GM13976 (cell line): ENCODE results near the gene TMEM129.

Experiments
- DNase-seq: peaks from one replicate; pipeline ENCODE4 v3.0.0; 2012; ENCODE audit warnings: low spot score
- in situ Hi-C: fragments of 300-500 bp; cut with MboI; formaldehyde crosslinking; loops from one replicate; pipeline ENCODE4 v1.12.0; 2022; ENCODE audit warnings: low sequenced_read_pairs, mixed read lengths, inconsistent platforms; ENCODE audit not compliant: unreplicated experiment
- TF ChIP-seq, protein P1 (sequence below): IDR thresholded peaks from 2 replicates; pipeline ENCODE4 v1.5.1; 2012; ENCODE audit warnings: borderline replicate concordance, mild to moderate bottlenecking; ENCODE audit not compliant: insufficient read depth; ENCODE audit errors: extremely low read depth, missing control alignments, control extremely low read depth

Gene TMEM129, protein sequence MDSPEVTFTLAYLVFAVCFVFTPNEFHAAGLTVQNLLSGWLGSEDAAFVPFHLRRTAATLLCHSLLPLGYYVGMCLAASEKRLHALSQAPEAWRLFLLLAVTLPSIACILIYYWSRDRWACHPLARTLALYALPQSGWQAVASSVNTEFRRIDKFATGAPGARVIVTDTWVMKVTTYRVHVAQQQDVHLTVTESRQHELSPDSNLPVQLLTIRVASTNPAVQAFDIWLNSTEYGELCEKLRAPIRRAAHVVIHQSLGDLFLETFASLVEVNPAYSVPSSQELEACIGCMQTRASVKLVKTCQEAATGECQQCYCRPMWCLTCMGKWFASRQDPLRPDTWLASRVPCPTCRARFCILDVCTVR

DNA sequence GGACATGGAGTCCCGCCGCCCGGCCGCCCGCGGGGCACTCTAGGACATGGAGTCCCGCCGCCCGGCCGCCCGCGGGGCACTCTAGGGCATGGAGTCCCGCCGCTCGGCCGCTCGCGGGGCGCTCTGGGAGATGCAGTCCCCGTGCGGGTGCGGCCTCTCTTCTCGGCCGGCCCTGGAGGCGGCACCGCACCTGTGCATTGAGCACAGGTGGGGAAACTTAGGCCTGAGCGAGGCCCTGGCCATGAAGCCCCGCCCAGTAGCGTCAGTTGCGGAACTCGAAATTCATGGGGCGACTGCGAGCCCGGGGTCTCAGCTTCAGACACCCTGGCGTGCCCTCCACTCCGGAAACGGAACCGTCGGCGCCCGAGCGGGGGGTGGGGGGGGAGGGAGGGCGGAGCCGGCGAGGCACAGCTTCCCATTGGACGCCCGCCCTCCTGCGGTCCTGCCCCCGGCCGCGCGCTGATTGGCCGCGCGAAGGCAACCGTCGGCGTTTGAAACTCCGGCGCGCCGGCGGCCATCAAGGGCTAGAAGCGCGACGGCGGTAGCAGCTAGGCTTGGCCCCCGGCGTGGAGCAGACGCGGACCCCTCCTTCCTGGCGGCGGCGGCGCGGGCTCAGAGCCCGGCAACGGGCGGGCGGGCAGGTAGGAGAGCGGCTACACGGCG lies at the start of gene TMEM129, which contains the start of gene TACC3:
TMEM129 (minus strand) TSS at position 321 of the 663 bp plus-strand sequence. CDS start 486 bp downstream, outside the sequence.
TACC3 (plus strand) TSS at position 519 of the 663 bp plus-strand sequence. CDS start 1,901 bp downstream, outside the sequence.
- peak; percentile 99 for DNase-seq
- TF ChIP-seq, protein P1, sequence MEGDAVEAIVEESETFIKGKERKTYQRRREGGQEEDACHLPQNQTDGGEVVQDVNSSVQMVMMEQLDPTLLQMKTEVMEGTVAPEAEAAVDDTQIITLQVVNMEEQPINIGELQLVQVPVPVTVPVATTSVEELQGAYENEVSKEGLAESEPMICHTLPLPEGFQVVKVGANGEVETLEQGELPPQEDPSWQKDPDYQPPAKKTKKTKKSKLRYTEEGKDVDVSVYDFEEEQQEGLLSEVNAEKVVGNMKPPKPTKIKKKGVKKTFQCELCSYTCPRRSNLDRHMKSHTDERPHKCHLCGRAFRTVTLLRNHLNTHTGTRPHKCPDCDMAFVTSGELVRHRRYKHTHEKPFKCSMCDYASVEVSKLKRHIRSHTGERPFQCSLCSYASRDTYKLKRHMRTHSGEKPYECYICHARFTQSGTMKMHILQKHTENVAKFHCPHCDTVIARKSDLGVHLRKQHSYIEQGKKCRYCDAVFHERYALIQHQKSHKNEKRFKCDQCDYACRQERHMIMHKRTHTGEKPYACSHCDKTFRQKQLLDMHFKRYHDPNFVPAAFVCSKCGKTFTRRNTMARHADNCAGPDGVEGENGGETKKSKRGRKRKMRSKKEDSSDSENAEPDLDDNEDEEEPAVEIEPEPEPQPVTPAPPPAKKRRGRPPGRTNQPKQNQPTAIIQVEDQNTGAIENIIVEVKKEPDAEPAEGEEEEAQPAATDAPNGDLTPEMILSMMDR, result no peak
- in situ Hi-C loops, result no loop called here

DNA sequence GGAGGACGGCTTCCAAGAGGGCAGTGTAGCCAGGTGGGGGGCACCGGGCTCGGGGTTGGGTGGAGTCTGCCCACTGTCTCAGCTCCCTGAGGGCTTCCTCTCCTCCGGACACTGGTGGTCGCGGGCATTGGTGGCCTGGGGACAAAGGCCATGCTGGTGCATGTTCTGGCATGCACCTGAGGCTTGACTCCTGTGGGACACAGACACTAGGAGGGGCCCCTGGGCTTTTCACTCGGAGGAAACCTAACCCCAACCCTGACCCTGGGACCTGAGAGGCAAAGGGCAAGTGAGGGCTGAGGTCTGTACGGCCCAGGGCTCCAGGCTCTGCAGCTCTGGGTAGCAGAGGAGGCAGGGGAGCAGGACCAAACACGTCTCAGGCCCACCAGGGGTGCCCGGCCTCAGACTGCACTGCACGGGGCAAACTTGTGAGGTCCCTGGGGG lies 49.7 kb upstream of the TMEM129 start:
- TF ChIP-seq, protein P1, result no peak
- no peak for DNase-seq
- in situ Hi-C loops, result no loop called here

DNA sequence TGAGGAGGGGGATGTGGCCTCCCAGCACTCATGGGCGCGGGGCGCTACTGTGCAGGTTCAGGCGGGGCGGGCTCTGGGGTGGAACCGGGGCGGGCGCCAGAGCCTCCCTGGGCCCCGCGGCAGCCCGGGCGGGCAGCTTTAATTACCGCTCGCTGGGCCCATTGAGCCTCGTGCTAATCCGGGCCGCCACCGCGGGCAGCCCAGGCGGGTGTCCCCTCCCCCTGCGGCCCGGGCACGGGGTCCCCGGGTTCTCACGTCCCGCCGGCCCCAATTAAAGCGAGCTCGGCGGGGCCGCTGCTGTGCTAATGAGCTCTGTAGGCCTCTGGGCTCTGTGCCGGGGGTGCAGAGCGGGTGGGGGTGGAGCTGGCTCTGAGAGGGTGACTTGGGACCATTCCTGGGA lies 49.1 kb upstream of the TMEM129 start:
- TF ChIP-seq, protein P1, result no peak
- no peak for DNase-seq
- in situ Hi-C loops, result no loop called here

DNA sequence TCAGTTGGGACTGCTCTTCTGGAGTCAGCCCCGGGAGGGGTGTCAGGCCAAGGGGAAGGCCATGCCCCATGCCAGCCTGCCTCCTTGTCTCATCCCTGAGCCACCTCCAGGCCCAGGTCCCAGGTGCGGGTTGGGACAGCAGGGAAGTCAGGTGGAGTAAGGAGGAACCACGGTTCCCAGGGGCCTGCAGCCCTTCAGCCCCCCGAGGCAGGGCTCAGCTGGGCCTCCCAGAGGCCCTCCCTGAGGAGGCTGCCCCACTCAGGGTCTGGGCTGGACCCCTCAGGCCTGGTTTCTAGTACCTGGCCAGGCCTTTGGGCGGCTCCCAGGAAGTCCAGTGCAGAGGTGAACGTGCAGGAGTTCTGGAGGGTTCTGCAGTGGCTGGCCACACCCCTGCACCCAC lies 48.6 kb upstream of the TMEM129 start:
- TF ChIP-seq, protein P1, result no peak
- in situ Hi-C loops, result no loop called here
- DNase-seq, result no peak

DNA sequence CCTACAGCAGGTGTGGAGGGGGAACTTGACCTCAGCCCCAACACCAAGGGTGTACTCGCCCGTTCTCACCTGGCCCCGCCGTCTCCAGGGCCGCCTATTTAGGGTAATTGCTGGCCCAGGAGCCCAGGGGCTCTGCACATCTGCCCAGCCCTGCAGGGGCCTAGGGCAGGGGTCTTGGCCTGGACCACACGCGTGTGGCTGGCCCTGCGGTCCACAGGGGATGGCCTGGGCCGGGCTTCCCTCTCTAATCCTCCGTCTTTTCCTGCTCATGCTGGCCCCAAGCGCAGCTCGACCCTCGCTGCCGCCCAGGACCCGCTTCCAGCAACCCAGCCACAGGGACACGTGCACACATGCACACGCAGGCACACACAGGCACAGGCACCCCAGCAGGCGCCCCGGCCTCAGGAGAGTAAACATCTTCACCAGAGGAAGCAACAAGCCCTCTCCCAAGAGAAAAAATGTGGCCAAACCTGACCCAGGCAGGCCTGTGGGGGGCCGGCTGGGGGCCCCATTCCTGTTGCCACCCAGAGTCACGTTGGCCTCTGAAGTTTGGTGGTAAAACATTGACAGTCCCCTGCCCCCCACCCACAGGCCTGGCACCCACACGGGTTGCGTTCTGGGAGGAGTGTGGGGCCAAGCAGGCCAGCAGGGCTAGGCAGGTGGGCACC lies 47.4 kb upstream of the TMEM129 start:
- TF ChIP-seq, protein P1, result no peak
- no peak for DNase-seq
- in situ Hi-C loops, result no loop called here

DNA sequence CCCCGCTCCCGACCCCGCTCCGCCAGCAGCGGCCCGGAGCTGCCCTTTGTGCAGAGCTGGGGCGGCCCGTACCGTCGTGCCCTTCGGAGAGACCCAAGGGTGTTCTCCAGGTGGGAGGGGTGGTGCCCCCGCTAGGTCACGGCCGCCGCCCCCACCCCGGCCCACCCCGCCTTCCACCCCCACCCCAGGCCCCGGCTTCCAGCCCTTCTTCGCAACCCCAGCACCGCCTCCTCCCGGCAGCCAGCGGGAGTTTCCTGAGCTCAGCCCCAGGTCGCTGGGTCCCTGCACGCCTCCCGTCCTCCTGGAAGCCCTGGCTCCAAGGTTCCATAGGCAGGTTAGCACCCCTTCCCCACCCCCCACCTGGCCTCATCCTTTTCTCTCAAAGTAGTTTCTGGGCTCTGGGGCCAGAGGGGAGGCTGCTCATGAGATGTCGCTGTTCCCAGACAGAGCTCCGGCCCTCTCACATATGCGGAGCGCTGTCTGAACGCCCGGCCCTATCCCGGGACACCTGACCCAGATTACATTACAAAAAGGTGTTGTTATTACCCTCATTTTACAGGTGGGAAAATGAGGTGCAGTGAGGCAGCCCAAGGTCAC lies 46.7 kb upstream of the TMEM129 start:
- TF ChIP-seq, protein P1, result peak; percentile 41
- in situ Hi-C loops, result no loop called here

More for the DNA sequence above, 46.7 kb upstream of the TMEM129 start:
- peak; percentile 76 for DNase-seq
